ENCODE data around the gene MRPL37.

Gene MRPL37

DNA sequence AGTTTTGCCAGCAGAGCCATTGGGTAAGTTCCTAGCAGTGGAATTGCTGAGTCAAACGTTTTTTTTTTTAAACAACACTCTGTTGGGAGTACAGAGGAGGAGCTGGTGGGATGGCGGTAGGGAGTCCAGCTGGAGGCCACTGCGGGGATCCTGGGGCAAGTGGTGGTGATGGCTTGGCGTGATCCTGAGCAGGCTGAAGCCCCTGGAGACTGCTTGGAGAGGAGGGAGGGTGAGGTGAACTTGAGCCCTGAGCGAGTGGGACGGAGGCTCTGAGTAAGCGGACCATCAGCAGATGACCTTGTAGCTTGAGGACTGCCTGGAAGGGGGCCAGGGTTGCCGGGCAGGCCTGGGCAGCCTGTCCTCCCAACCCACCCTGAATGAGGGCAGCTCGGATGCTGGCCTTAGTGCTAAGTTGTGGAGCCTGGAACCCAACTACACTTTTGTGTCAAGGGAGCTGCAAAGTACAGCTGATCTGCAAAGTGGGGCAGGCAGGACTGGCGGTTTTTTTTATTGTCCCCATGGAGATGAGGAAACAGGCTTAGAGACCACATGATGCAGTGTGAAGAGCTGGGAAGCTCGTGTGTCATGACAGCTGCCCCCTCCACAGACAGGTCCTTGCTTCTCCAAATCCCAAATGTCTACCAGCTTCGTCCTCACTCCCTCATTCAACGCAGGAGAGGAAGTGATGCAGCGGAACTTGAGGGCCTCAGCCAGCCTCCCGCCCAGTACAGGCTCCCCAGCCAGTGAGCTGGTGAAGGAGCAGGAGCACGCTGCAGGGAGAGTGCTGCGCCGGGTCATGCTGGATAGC is 20.2 kb downstream of the MRPL37 start:
- TF ChIP-seq, protein P1, sequence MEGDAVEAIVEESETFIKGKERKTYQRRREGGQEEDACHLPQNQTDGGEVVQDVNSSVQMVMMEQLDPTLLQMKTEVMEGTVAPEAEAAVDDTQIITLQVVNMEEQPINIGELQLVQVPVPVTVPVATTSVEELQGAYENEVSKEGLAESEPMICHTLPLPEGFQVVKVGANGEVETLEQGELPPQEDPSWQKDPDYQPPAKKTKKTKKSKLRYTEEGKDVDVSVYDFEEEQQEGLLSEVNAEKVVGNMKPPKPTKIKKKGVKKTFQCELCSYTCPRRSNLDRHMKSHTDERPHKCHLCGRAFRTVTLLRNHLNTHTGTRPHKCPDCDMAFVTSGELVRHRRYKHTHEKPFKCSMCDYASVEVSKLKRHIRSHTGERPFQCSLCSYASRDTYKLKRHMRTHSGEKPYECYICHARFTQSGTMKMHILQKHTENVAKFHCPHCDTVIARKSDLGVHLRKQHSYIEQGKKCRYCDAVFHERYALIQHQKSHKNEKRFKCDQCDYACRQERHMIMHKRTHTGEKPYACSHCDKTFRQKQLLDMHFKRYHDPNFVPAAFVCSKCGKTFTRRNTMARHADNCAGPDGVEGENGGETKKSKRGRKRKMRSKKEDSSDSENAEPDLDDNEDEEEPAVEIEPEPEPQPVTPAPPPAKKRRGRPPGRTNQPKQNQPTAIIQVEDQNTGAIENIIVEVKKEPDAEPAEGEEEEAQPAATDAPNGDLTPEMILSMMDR (IDR thresholded peaks at IDR 0.05; ENCODE audit: low read length) = no peak
- no peak for TF ChIP-seq EZH2 (IDR thresholded peaks at IDR 0.05; ENCODE audit: borderline replicate concordance, low read length)
- no peak overlapping the region for H2AFZ ChIP-seq (ENCODE audit: low read length)
- no peak overlapping the region for H3K4me2 ChIP-seq (ENCODE audit: low read length)
- no peaks in the 10 kb centered on the region for H3K9me2 ChIP-seq (ENCODE audit: low read depth, low read length)
- no peak overlapping the region for H3K9ac ChIP-seq (ENCODE audit: low read length)
- H3K27me3 ChIP-seq (ENCODE audit: insufficient read depth, low read length) = no peaks in the 10 kb centered on the region
- no peaks in the 10 kb centered on the region for H4K20me1 ChIP-seq (ENCODE audit: insufficient read depth, low read length)
- no peaks in the 10 kb centered on the region for H3K79me2 ChIP-seq (ENCODE audit: insufficient read depth, low read length)
- peaks cover 52% of the 10 kb centered on the region for H3K36me3 ChIP-seq (ENCODE audit: insufficient read depth, low read length)
- H3K27ac ChIP-seq (ENCODE audit: low read depth, low read length, poor library complexity, severe bottlenecking) = no peak overlapping the region
- H3K4me3 ChIP-seq (ENCODE audit: low read depth, low read length, poor library complexity, severe bottlenecking) = no peak overlapping the region
- no peaks in the 10 kb centered on the region for H3K9me3 ChIP-seq (ENCODE audit: low read length)
- H3F3A ChIP-seq (ENCODE audit: insufficient read depth, low read length) = no peaks in the 10 kb centered on the region
- H3K4me1 ChIP-seq (ENCODE audit: insufficient read depth, low read length, severe bottlenecking) = no peaks in the 10 kb centered on the region

DNA sequence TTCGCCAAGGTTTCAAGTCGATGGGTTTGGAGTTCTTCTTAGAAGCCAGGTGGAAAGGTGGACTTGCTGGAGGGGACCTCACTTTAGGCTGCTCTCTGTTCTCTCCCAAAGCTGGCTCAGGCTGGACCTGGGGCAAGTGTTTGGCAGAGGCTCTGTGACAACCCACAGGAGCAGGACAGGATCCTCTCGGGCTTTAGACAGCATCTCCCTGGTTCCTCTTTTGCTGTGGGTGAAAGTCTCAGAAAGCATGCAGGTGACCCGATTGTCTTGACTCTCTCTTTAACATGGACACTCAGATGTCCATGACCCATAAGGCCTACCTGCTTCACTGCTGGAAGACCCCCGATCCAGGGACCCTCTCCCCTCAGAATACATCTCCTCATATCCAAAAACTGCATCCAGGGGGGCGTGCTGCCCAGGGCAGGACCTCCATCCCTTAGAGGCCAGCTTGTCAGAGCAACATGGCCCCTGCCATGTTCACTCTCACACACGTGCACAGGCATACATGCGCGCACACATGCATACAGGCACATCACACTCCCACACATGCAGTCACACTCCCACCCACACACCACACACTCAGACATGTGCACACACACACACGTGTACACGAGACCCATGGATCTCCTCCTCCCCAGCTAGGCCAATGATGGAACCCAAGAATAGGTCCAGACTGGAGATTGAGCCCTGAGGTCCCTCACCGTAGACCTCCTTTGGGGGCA is 21.3 kb downstream of the MRPL37 start:
- H3K9ac ChIP-seq (ENCODE audit: low read length) = no peak overlapping the region
- no peaks in the 10 kb centered on the region for H3K4me1 ChIP-seq (ENCODE audit: insufficient read depth, low read length, severe bottlenecking)
- H3F3A ChIP-seq (ENCODE audit: insufficient read depth, low read length) = no peaks in the 10 kb centered on the region
- H3K9me3 ChIP-seq (ENCODE audit: low read length) = no peaks in the 10 kb centered on the region
- peaks cover 41% of the 10 kb centered on the region for H3K36me3 ChIP-seq (ENCODE audit: insufficient read depth, low read length)
- H3K27me3 ChIP-seq (ENCODE audit: insufficient read depth, low read length) = no peaks in the 10 kb centered on the region
- no peaks in the 10 kb centered on the region for H3K79me2 ChIP-seq (ENCODE audit: insufficient read depth, low read length)
- no peaks in the 10 kb centered on the region for H3K9me2 ChIP-seq (ENCODE audit: low read depth, low read length)
- no peak overlapping the region for H3K4me3 ChIP-seq (ENCODE audit: low read depth, low read length, poor library complexity, severe bottlenecking)
- H2AFZ ChIP-seq (ENCODE audit: low read length) = no peak overlapping the region
- no peak overlapping the region for H3K4me2 ChIP-seq (ENCODE audit: low read length)
- no peak for TF ChIP-seq EZH2 (IDR thresholded peaks at IDR 0.05; ENCODE audit: borderline replicate concordance, low read length)
- TF ChIP-seq, protein P1 (IDR thresholded peaks at IDR 0.05; ENCODE audit: low read length) = no peak
- no peak overlapping the region for H3K27ac ChIP-seq (ENCODE audit: low read depth, low read length, poor library complexity, severe bottlenecking)
- no peaks in the 10 kb centered on the region for H4K20me1 ChIP-seq (ENCODE audit: insufficient read depth, low read length)

DNA sequence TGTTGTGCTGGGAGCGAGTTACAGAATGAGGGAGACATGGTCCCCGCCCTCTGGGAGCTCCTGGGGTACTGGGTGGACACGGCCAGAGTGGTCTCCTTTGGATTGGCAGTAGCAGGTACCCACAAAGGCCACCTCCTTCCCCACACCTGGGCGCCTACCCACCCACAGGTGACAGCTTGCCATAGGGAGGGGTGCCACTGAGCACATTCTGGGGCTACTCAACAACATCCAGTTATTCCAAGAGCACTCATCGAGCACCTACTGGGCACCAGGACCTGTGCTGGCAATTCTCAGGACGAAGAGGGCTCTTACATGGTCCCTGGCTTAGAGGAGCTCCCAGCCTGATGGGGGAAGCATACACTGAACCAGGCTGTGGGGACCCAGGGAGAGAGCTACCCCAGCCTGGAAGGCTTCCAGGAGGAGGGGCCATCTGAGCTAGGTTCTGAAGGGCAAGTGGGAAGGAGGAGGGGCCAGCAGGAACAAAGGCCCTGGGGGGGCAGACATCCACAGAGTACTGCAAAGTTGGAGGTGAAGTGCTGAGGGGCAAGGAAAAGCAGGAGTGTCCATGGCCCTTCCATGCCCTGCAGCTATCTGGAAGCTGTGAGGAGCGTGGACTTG is 22.0 kb downstream of the MRPL37 start:
- H4K20me1 ChIP-seq (ENCODE audit: insufficient read depth, low read length) = no peaks in the 10 kb centered on the region
- H3K9me3 ChIP-seq (ENCODE audit: low read length) = no peaks in the 10 kb centered on the region
- no peaks in the 10 kb centered on the region for H3K9me2 ChIP-seq (ENCODE audit: low read depth, low read length)
- no peaks in the 10 kb centered on the region for H3K4me1 ChIP-seq (ENCODE audit: insufficient read depth, low read length, severe bottlenecking)
- H2AFZ ChIP-seq (ENCODE audit: low read length) = no peak overlapping the region
- H3K36me3 ChIP-seq (ENCODE audit: insufficient read depth, low read length) = peaks cover 34% of the 10 kb centered on the region
- no peak overlapping the region for H3K9ac ChIP-seq (ENCODE audit: low read length)
- H3K27ac ChIP-seq (ENCODE audit: low read depth, low read length, poor library complexity, severe bottlenecking) = no peak overlapping the region
- no peak overlapping the region for H3K4me3 ChIP-seq (ENCODE audit: low read depth, low read length, poor library complexity, severe bottlenecking)
- H3K79me2 ChIP-seq (ENCODE audit: insufficient read depth, low read length) = no peaks in the 10 kb centered on the region
- H3K4me2 ChIP-seq (ENCODE audit: low read length) = no peak overlapping the region
- TF ChIP-seq, protein P1 (IDR thresholded peaks at IDR 0.05; ENCODE audit: low read length) = no peak
- no peak for TF ChIP-seq EZH2 (IDR thresholded peaks at IDR 0.05; ENCODE audit: borderline replicate concordance, low read length)
- no peaks in the 10 kb centered on the region for H3K27me3 ChIP-seq (ENCODE audit: insufficient read depth, low read length)
- no peaks in the 10 kb centered on the region for H3F3A ChIP-seq (ENCODE audit: insufficient read depth, low read length)
